K562 (cell line): ENCODE results near the gene MAP9. TPM values are rescaled to one million over a fixed set of nuclear protein-coding genes. Genes with fewer than 3 reads are reported as not detected.

Experiments
- ATAC-seq: fragments of 200-7000 bp; cut with Tn5 transposase; 3 replicates; pipeline ENCODE4 v1.9.1; 2020; ENCODE audit warnings: moderate library complexity
- BruUV-seq: library from RNA; stranded (reverse); fragments of 400-500 nt; replicated peaks from 2 replicates; lab custom pipeline; 2021; lab: Mats Ljungman, UMichigan
- CTCF ChIA-PET: fragments of 300-600 bp; formaldehyde crosslinking; extraction: SDS; loops from one replicate; lab custom pipeline; 2021; ENCODE audit warnings: low intra/inter-chr PET ratio; lab: Yijun Ruan, JAX
- POLR2A ChIA-PET: fragments of 300-600, 350-650 bp; sonication (Branson Sonifier 250); formaldehyde crosslinking; extraction: SDS; loops from one replicate; lab custom pipeline; 2021; ENCODE audit warnings: antibody characterized with exemption, inconsistent platforms; lab: Yijun Ruan, JAX
- DNase-seq, 4 experiments: peaks; one replicate each; pipeline versions ENCODE4 v3.0.0 to v3.0.0-alpha.2; 2011 to 2018; ENCODE audit warnings: low spot score in 3 of 4, mixed read lengths in 3 of 4; ENCODE audit errors: extremely low read depth in 1 of 4
- FAIRE-seq: peaks from 2 replicates; lab custom pipeline; 2011; peaks lifted over from hg19 to GRCh38; lab: Jason Lieb, UNC
- H2AFZ ChIP-seq: 2 replicates; pipeline ENCODE4 v1.6.0; 2011; ENCODE audit warnings: low read depth, low read length, control low read depth, inconsistent platforms
- H3K27ac ChIP-seq: fragments of 200-600 bp; 3 replicates; pipeline ENCODE4 v1.8.0; 2011; ENCODE audit warnings: low read depth, mild to moderate bottlenecking, control low read depth, inconsistent platforms, low read length, moderate library complexity, mixed read lengths; ENCODE audit errors: extremely low read depth
- H3K27me3 ChIP-seq, 2 experiments: fragments of 300-600 bp in 1 of 2; 2 replicates in 1 of 2; 3 replicates in 1 of 2; pipeline versions ENCODE4 v1.6.0 to v1.8.0; 2011; ENCODE audit warnings: inconsistent platforms in 2 of 2, low read length in 2 of 2, mild to moderate bottlenecking in 1 of 2, mixed read lengths in 1 of 2, moderate library complexity in 1 of 2; ENCODE audit not compliant: control insufficient read depth in 2 of 2, insufficient read depth in 2 of 2
- H3K36me3 ChIP-seq: fragments of 300-600 bp; 3 replicates; pipeline ENCODE4 v1.8.0; 2011; ENCODE audit warnings: mild to moderate bottlenecking, low read length, inconsistent platforms; ENCODE audit not compliant: control insufficient read depth, insufficient read depth
- H3K4me1 ChIP-seq, 2 experiments: fragments of 200-600 bp in 1 of 2; replicated peaks in 1 of 2; 2 replicates in 1 of 2; 3 replicates in 1 of 2; pipeline versions ENCODE4 v1.5.1 to v1.8.0; 2011; ENCODE audit warnings: inconsistent platforms in 2 of 2, low read length in 2 of 2, mild to moderate bottlenecking in 1 of 2, mixed read lengths in 1 of 2, moderate library complexity in 1 of 2; ENCODE audit not compliant: control insufficient read depth in 2 of 2, insufficient read depth in 2 of 2
- H3K4me2 ChIP-seq: 2 replicates; pipeline ENCODE4 v1.6.1; 2011; ENCODE audit warnings: low read length, control low read depth, inconsistent platforms, mixed read lengths; ENCODE audit not compliant: insufficient read depth
- H3K4me3 ChIP-seq: fragments of 200-600 bp; sonication (generic), shearing (Covaris generic); 2 replicates; pipeline ENCODE4 v1.5.1; 2016; ENCODE audit warnings: control low read depth, inconsistent platforms
- H3K79me2 ChIP-seq: fragments of 200-600 bp; 3 replicates; pipeline ENCODE4 v1.8.0; 2011; ENCODE audit warnings: low read length, inconsistent platforms; ENCODE audit not compliant: control insufficient read depth, insufficient read depth
- H3K9ac ChIP-seq, 2 experiments: 2 replicates each; pipeline versions ENCODE4 v1.6.0 to v1.6.1; 2011; ENCODE audit warnings: low read depth in 2 of 2, low read length in 2 of 2, control low read depth in 1 of 2, inconsistent platforms in 1 of 2, mild to moderate bottlenecking in 1 of 2, mixed read lengths in 1 of 2; ENCODE audit not compliant: insufficient read depth in 1 of 2
- H3K9me1 ChIP-seq: one replicate; pipeline ENCODE4 v1.6.0; 2011; ENCODE audit warnings: inconsistent platforms, mild to moderate bottlenecking, low read length, moderate library complexity; ENCODE audit not compliant: control insufficient read depth, insufficient read depth
- H3K9me3 ChIP-seq: replicated peaks from 2 replicates; pipeline ENCODE4 v1.5.1; 2011; ENCODE audit warnings: low read depth, low read length, inconsistent platforms; ENCODE audit not compliant: control insufficient read depth, insufficient read depth
- H4K20me1 ChIP-seq: replicated peaks from 2 replicates; pipeline ENCODE4 v1.6.1; 2011; ENCODE audit warnings: low read length, inconsistent platforms, mixed read lengths; ENCODE audit not compliant: control insufficient read depth, insufficient read depth
- HMGXB4 ChIP-seq: sonication (generic); formaldehyde crosslinking; IDR thresholded peaks from 2 replicates; pipeline ENCODE4 v1.8.1; 2023; ENCODE audit warnings: mild to moderate bottlenecking, missing genetic modification reagents
- MECOM ChIP-seq: fragments of 250-450 bp; sonication (Bioruptor Pico); IDR thresholded peaks from 2 replicates; pipeline ENCODE4 v1.8.0; 2022; ENCODE audit warnings: inconsistent platforms
- POLR2G ChIP-seq: fragments of 200-400 bp; formaldehyde crosslinking; IDR thresholded peaks from 2 replicates; pipeline ENCODE4 v1.6.1; 2017; ENCODE audit warnings: low read depth, mild to moderate bottlenecking, antibody characterized with exemption, low read length, moderate library complexity
- ZBTB1 ChIP-seq: sonication (generic); formaldehyde crosslinking; IDR thresholded peaks from 2 replicates; pipeline ENCODE4 v1.8.1; 2023; ENCODE audit warnings: missing genetic modification reagents, low read depth, mild to moderate bottlenecking, borderline replicate concordance
- WGBS: fragments of 100-300 bp; shearing (Covaris generic); methylation state at CpG from one replicate; pipeline ENCODE4 v1.1.6; 2016; ENCODE audit warnings: low coverage, mixed read lengths; ENCODE audit not compliant: insufficient coverage; ENCODE audit errors: missing lambda C conversion rate; 5-methylcytosine and 5-hydroxymethylcytosine counted together
- in situ Hi-C: fragments of 300-500 bp; cut with MboI; formaldehyde crosslinking; loops from 4 replicates; pipeline ENCODE4 v1.15.0; 2018; ENCODE audit warnings: inconsistent platforms, mixed read lengths
- intact Hi-C: fragments of 100-400 bp; cut with micrococcal nuclease; formaldehyde crosslinking; loops from 2 replicates; pipeline ENCODE4 v1.14.2; 2022
- polyA plus RNA-seq, 8 experiments: library from polyadenylated mRNA; depleted of rRNA in 4 of 8; stranded (reverse) in 5 of 8; unstranded in 3 of 8; fragments of >200 nt; fragmentation: Nextera tagmentation in 2 of 8; fragmentation: Illumina TruSeq in 1 of 8; extraction: Ambion mirVana in 2 of 8; extraction: Trizol in 1 of 8; gene quantifications; 2 replicates each; pipeline versions ENCODE4 v1.2.1 to v1.2.3, GENCODE V29; 2011 to 2014; ENCODE audit warnings: inconsistent platforms in 1 of 8, missing spikeins in 1 of 8
- total RNA-seq, 7 experiments: library from RNA; depleted of rRNA in 6 of 7; stranded (reverse); fragments of >200 nt in 6 of 7; fragmentation: Illumina TruSeq in 2 of 7; extraction: Trizol in 2 of 7; gene quantifications; 2 replicates each; pipeline versions ENCODE4 v1.2.1 to v1.2.3, GENCODE V29; 2011 to 2021; ENCODE audit warnings: low replicate concordance in 1 of 7
- TF ChIP-seq, protein P1 (sequence below): fragments of 250-450 bp; sonication (Bioruptor Pico); IDR thresholded peaks from 2 replicates; pipeline ENCODE4 v1.4.0; 2020

Gene MAP9
- total and polyA plus RNA-seq, 9 of the 15 experiments (the other 6 are each of a cell fraction or from before 2014, with no cell fraction given) = 0.04 to 0.09 TPM; not detected in 7

DNA sequence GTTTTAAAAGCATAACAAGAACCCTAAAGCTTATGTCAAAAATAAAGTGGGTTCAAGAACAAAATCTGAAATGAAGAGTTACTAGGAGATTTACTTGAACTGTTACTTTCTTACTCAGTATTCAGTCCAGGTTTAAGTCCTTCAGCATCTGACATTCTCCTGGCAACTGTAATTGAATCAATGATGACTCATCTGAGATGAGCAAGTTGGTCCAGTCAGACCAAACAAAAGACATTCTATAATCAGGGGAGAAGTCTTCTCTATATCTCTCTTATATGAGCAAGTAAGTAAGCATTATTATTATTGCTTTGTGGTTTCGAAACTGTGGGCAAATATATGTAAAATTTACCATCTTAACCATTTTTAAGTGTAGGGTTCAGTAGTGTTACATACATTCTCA, 34.6 kb downstream of the MAP9 start:
- H3K36me3 ChIP-seq = no peaks in the 10 kb centered on the region
- H3K79me2 ChIP-seq = no peaks in the 10 kb centered on the region
- H3K9me3 ChIP-seq = 0 out of 2 replicates have a peak, but pooled peaks cover 2% of the 10 kb centered on the region
- intact Hi-C loops = no loop called here
- H3K4me3 ChIP-seq = no peak overlapping the region
- TF ChIP-seq HMGXB4 (CRISPR knock-in tag) = no peak
- no peak for TF ChIP-seq POLR2G
- TF ChIP-seq, protein P1, sequence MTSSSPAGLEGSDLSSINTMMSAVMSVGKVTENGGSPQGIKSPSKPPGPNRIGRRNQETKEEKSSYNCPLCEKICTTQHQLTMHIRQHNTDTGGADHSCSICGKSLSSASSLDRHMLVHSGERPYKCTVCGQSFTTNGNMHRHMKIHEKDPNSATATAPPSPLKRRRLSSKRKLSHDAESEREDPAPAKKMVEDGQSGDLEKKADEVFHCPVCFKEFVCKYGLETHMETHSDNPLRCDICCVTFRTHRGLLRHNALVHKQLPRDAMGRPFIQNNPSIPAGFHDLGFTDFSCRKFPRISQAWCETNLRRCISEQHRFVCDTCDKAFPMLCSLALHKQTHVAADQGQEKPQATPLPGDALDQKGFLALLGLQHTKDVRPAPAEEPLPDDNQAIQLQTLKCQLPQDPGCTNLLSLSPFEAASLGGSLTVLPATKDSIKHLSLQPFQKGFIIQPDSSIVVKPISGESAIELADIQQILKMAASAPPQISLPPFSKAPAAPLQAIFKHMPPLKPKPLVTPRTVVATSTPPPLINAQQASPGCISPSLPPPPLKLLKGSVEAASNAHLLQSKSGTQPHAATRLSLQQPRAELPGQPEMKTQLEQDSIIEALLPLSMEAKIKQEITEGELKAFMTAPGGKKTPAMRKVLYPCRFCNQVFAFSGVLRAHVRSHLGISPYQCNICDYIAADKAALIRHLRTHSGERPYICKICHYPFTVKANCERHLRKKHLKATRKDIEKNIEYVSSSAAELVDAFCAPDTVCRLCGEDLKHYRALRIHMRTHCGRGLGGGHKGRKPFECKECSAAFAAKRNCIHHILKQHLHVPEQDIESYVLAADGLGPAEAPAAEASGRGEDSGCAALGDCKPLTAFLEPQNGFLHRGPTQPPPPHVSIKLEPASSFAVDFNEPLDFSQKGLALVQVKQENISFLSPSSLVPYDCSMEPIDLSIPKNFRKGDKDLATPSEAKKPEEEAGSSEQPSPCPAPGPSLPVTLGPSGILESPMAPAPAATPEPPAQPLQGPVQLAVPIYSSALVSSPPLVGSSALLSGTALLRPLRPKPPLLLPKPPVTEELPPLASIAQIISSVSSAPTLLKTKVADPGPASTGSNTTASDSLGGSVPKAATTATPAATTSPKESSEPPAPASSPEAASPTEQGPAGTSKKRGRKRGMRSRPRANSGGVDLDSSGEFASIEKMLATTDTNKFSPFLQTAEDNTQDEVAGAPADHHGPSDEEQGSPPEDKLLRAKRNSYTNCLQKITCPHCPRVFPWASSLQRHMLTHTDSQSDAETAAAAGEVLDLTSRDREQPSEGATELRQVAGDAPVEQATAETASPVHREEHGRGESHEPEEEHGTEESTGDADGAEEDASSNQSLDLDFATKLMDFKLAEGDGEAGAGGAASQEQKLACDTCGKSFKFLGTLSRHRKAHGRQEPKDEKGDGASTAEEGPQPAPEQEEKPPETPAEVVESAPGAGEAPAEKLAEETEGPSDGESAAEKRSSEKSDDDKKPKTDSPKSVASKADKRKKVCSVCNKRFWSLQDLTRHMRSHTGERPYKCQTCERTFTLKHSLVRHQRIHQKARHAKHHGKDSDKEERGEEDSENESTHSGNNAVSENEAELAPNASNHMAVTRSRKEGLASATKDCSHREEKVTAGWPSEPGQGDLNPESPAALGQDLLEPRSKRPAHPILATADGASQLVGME = no peak
- no peak for TF ChIP-seq MECOM (CRISPR knock-in tag)
- no peak for TF ChIP-seq ZBTB1 (CRISPR knock-in tag)
- TF ChIP-seq, all 486 proteins: peak for 0
- H3K27ac ChIP-seq = no peak overlapping the region
- in situ Hi-C loops = no loop called here
- H3K9ac ChIP-seq = no peak overlapping the region
- H3K9me1 ChIP-seq = no peaks in the 10 kb centered on the region
- H4K20me1 ChIP-seq = no peaks in the 10 kb centered on the region
- no peaks in the 10 kb centered on the region for H3K4me1 ChIP-seq
- WGBS = 6% methylated on average over 1 of the region's 1 CpG
- no peaks in the 10 kb centered on the region for H3K27me3 ChIP-seq
- no peak overlapping the region for H3K4me2 ChIP-seq
- POLR2A ChIA-PET = no interaction called here
- no peak overlapping the region for H2AFZ ChIP-seq
- DNase-seq (no peak), ATAC-seq (no peak), FAIRE-seq (no peak)
- BruUV-seq = no TSS peak
- CTCF ChIA-PET = no interaction called here
